Measurements from ENCODE around the gene ATP2A2.

The ATP2A2 gene

DNA sequence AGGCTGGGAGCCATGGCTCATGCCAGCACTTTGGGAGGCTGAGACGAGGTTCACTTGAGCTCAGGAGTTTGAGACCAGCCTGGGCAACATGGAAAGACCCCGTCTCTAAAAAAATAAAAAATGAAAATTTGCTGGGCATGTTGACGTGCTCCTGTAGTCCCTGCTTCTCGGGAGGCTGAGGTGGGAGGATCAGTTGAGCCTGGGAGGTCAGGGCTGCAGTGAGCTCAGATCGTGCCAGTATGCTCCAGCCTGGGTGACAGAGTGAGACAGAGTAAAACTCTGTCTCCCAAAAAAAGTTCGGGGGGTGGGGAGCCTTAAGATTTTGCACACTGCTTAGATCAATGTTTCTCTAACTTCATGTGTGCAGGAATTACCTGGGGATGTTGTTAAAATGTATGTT is 30.9 kb downstream of the ATP2A2 start:
- DNase-seq (ENCODE audit: low spot score), result no peak
- TF ChIP-seq, protein P1, sequence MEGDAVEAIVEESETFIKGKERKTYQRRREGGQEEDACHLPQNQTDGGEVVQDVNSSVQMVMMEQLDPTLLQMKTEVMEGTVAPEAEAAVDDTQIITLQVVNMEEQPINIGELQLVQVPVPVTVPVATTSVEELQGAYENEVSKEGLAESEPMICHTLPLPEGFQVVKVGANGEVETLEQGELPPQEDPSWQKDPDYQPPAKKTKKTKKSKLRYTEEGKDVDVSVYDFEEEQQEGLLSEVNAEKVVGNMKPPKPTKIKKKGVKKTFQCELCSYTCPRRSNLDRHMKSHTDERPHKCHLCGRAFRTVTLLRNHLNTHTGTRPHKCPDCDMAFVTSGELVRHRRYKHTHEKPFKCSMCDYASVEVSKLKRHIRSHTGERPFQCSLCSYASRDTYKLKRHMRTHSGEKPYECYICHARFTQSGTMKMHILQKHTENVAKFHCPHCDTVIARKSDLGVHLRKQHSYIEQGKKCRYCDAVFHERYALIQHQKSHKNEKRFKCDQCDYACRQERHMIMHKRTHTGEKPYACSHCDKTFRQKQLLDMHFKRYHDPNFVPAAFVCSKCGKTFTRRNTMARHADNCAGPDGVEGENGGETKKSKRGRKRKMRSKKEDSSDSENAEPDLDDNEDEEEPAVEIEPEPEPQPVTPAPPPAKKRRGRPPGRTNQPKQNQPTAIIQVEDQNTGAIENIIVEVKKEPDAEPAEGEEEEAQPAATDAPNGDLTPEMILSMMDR (IDR thresholded peaks at IDR 0.05; ENCODE audit: borderline replicate concordance, control extremely low read depth, extremely low read depth, insufficient read depth, missing control alignments), result no peak
- in situ Hi-C loops (cut with MboI; ENCODE audit: low sequenced_read_pairs, unreplicated experiment), result no loop called here

- in situ Hi-C loops (cut with MboI; ENCODE audit: low sequenced_read_pairs, unreplicated experiment), result no loop called here
- TF ChIP-seq, protein P1 (IDR thresholded peaks at IDR 0.05; ENCODE audit: borderline replicate concordance, control extremely low read depth, extremely low read depth, insufficient read depth, missing control alignments), result no peak
- DNase-seq (ENCODE audit: low spot score), result no peak
Measured at GRCh38 chr12:110312581-110313360, 31.7 kb downstream of the ATP2A2 start.

- in situ Hi-C loops (cut with MboI; ENCODE audit: low sequenced_read_pairs, unreplicated experiment), result no loop called here
- TF ChIP-seq, protein P1 (IDR thresholded peaks at IDR 0.05; ENCODE audit: borderline replicate concordance, control extremely low read depth, extremely low read depth, insufficient read depth, missing control alignments), result no peak
- DNase-seq (ENCODE audit: low spot score), result peak; percentile 59
Measured at GRCh38 chr12:110314308-110314707, 33.3 kb downstream of the ATP2A2 start.

DNA sequence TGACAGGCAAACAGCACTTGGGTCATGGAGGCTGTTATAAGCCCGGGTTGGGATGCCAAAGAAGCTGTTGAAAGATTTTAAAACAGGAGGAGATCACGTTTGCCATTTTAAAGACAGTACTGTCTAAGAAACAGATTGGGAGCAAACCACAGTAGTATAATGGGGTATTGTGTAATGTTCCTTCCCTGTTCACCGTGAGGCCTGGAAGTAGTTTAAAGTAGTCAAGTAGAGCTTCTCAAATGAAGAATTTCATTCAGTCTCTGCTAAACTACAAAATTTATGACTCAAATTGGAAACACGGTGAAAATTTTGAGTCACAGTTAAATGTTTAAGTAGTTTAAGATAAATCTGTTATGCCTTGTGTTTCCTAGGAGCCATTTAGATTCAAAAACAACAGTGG is 35.8 kb downstream of the ATP2A2 start:
- DNase-seq (ENCODE audit: low spot score), result no peak
- TF ChIP-seq, protein P1 (IDR thresholded peaks at IDR 0.05; ENCODE audit: borderline replicate concordance, control extremely low read depth, extremely low read depth, insufficient read depth, missing control alignments), result no peak
- in situ Hi-C loops (cut with MboI; ENCODE audit: low sequenced_read_pairs, unreplicated experiment), result no loop called here

GRCh38 chr12:110317911-110318310 is 36.9 kb downstream of the ATP2A2 start:
- in situ Hi-C loops (cut with MboI; ENCODE audit: low sequenced_read_pairs, unreplicated experiment), result no loop called here
- no peak for DNase-seq (ENCODE audit: low spot score)
- TF ChIP-seq, protein P1 (IDR thresholded peaks at IDR 0.05; ENCODE audit: borderline replicate concordance, control extremely low read depth, extremely low read depth, insufficient read depth, missing control alignments), result no peak

DNA sequence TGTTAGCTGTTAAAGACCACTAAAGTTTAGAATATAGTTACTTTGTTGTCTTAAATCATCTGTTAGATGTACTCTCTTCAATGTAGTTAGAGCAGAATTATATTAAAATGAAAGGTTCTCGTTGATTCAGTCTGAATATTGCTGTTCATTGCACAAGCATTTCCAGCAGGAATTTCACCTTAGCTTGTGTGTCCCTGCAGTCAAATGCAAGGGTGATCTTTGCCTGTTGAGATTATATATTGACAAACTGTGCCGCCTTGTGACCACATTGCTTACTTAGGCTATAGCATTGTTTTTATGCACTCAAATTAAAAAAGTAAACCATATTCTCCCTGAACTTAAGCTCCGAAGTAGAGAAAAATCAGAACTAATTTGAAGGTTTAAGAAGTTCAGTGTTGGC is 39.5 kb downstream of the ATP2A2 start:
- in situ Hi-C loops (cut with MboI; ENCODE audit: low sequenced_read_pairs, unreplicated experiment), result no loop called here
- TF ChIP-seq, protein P1 (IDR thresholded peaks at IDR 0.05; ENCODE audit: borderline replicate concordance, control extremely low read depth, extremely low read depth, insufficient read depth, missing control alignments), result no peak
- DNase-seq (ENCODE audit: low spot score), result no peak

All from GM13976 (cell line).